HTR-8/SVneo (cell line): ENCODE results near the gene GABARAP.
A peak's percentile ranks its signal among the peaks of the same experiment; 100 is the strongest.
"Not testable (repeated sequence)": the region's sequence is repeated elsewhere in the genome, so short reads cannot be mapped to it uniquely, and the experiment has no call there.

Source experiments
- DNase-seq: peaks from one replicate; pipeline ENCODE4 v3.0.0; 2011; ENCODE audit warnings: low spot score, mixed read lengths; ENCODE audit not compliant: insufficient read length
- FAIRE-seq: peaks from 2 replicates; lab custom pipeline; 2011; peaks lifted over from hg19 to GRCh38; lab: Jason Lieb, UNC

The GABARAP gene

GRCh38 chr17:7261379-7262191, 19.3 kb upstream of the GABARAP start:
- FAIRE-seq (no peak), DNase-seq (no peak)

- FAIRE-seq (no peak), DNase-seq (no peak)
Observed at GRCh38 chr17:7260651-7261378, 18.6 kb upstream of the GABARAP start.

- no peak for FAIRE-seq
Observed at GRCh38 chr17:7260151-7260550, 17.9 kb upstream of the GABARAP start.

GRCh38 chr17:7259555-7259889, 17.3 kb upstream of the GABARAP start:
- DNase-seq (no peak), FAIRE-seq (no peak)

More at GRCh38 chr17:7260151-7260550, 17.9 kb upstream of the GABARAP start:
- no peak for DNase-seq

- no peak for FAIRE-seq
Observed at GRCh38 chr17:7258731-7259554, 16.7 kb upstream of the GABARAP start.

GRCh38 chr17:7256766-7257456, 14.7 kb upstream of the GABARAP start:
- FAIRE-seq = no peak
- DNase-seq = no peak

More at GRCh38 chr17:7258731-7259554, 16.7 kb upstream of the GABARAP start:
- no peak for DNase-seq

GRCh38 chr17:7254511-7254910, 12.3 kb upstream of the GABARAP start:
- DNase-seq (no peak), FAIRE-seq (no peak)

- DNase-seq (no peak), FAIRE-seq (no peak)
Observed at GRCh38 chr17:7253082-7253481, 10.8 kb upstream of the GABARAP start.

- no peak for FAIRE-seq
- peak; percentile 97 for DNase-seq
Observed at GRCh38 chr17:7252176-7253043, 10.2 kb upstream of the GABARAP start, which contains the start of gene ELP5. ELP5 (plus strand) TSS chr17:7252215; CDS start chr17:7252551, 336 bp downstream.

GRCh38 chr17:7251661-7252175, 9.5 kb upstream of the GABARAP start, which contains the start of gene CTDNEP1:
CTDNEP1 (minus strand) TSS chr17:7251734; CDS start chr17:7251296, 438 bp downstream.
- DNase-seq (peak; percentile 99), FAIRE-seq (peak; percentile 99)

- no peak for FAIRE-seq
- no peak for DNase-seq
Observed at GRCh38 chr17:7250695-7251627, 8.7 kb upstream of the GABARAP start.

- FAIRE-seq = no peak
- DNase-seq = no peak
Observed at GRCh38 chr17:7249830-7250229, 7.6 kb upstream of the GABARAP start.

GRCh38 chr17:7249214-7249613, 7.0 kb upstream of the GABARAP start:
- FAIRE-seq (no peak), DNase-seq (no peak)

- FAIRE-seq = no peak
- DNase-seq = no peak
Observed at GRCh38 chr17:7248796-7249195, 6.5 kb upstream of the GABARAP start.

- DNase-seq = no peak
- FAIRE-seq = no peak
Observed at GRCh38 chr17:7246779-7247178, 4.5 kb upstream of the GABARAP start.

- not testable (repeated sequence) for FAIRE-seq, DNase-seq
Observed at GRCh38 chr17:7243838-7244237, 1.6 kb upstream of the GABARAP start.

- DNase-seq (no peak), FAIRE-seq (no peak)
Observed at GRCh38 chr17:7243453-7243729, 1.1 kb upstream of the GABARAP start.
